A172 (cell line): Measurements from ENCODE around the gene UTP15. TPM values are rescaled to one million over a fixed set of nuclear protein-coding genes. Genes with fewer than 3 reads are reported as not detected.

Experiments used
- DNase-seq: peaks from one replicate; pipeline ENCODE4 v3.0.0-alpha.2; 2015; ENCODE audit warnings: low spot score
- total RNA-seq: library from RNA; depleted of rRNA; stranded (reverse); fragments of >200 nt; shearing (Covaris generic); gene quantifications from 2 replicates; pipeline ENCODE4 v1.2.3, GENCODE V29; 2014; rRNA removed

UTP15 gene
- total RNA-seq, 1 experiment from 2014 or later = 40.3 TPM

DNA sequence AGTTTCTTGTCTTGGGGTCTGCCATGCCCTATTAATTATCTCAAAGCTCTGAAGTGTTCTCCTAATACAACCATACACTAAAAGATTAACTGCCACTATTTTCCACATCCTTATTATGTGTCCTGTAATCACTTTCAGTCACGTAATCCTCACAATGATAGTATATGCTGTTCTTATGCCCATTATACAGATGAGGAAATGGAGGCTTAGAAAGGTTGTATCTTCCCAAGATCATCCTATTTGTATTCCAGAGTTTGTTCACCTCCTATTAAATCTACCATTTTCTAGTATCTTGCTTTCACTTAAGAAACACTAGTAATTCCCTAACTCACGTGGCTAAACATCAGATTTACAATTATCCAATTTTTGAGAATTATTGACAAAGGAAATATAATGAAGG is 57.5 kb downstream of the UTP15 start:
- no peak for DNase-seq

DNA sequence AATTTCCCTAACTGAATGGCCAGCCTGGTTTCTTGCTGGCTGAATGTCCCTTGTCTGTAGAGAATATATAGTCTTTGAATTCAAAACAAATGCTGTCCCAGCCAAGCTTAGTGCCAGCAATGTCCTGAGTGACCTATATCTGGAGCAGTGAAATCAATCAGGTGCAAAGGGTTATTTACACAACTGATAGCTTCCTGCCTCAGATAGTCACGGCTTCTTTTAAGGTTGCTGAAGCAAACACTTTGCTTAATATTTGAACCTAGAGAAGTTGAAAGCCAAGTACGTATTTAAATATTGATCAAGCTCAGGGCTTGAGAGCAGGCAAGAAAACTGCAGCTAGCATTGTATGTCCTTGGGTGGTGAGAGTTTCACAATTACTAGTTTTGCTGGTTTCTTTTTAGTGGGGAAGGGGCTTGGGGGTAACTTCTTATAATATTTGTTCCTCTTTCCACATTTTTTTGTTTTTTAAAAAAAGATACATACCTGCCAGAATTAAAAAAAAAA is 58.4 kb downstream of the UTP15 start:
- no peak for DNase-seq

DNA sequence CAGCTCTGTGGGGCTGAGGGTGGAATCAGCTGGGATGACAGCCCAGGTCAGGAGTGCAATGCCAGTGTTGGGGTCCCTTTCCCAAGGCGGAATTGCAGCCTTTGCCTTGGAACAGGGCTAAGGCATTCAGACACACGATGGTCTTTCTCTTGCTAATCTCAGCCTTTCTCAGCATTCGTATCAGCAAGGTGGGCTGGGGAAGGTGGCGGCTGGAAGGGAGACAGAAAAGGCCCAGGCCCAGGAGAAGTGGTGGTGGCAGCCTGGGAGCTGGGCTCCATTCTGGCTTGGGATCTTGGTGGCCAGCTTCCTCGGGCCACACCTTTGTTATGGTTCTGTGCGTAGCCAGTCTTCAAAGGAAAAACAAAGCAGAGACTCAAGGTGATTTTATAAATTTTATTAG is 59.3 kb downstream of the UTP15 start:
- no peak for DNase-seq

DNA sequence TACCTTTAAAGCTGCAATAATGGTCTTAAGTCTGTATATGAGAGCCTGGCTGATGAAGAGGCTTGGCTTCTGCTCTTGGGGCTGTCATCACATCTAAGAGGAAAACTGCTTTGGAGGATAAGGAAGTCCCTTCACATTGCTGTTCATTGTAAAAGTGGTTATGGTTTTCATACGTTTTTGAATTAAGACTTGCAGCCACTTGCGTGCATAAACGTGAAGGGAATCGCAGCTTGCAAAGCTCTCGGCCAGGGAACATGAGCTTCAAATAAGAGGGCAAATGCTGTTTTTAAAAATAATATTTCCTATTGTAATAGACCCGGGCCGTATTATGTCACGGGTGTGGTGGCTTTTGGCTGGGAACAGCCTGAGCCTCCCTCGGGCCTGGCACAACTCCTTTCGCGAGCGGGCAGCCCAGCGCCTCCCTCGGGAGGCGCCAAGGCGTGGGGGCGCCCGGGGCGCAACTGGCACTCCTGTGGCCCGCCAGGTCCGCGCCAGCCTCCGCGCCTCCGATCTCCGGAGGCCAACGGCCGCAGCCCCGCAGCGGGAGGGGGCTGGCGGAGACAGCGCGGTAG is 59.9 kb downstream of the UTP15 start:
- no peak for DNase-seq

DNA sequence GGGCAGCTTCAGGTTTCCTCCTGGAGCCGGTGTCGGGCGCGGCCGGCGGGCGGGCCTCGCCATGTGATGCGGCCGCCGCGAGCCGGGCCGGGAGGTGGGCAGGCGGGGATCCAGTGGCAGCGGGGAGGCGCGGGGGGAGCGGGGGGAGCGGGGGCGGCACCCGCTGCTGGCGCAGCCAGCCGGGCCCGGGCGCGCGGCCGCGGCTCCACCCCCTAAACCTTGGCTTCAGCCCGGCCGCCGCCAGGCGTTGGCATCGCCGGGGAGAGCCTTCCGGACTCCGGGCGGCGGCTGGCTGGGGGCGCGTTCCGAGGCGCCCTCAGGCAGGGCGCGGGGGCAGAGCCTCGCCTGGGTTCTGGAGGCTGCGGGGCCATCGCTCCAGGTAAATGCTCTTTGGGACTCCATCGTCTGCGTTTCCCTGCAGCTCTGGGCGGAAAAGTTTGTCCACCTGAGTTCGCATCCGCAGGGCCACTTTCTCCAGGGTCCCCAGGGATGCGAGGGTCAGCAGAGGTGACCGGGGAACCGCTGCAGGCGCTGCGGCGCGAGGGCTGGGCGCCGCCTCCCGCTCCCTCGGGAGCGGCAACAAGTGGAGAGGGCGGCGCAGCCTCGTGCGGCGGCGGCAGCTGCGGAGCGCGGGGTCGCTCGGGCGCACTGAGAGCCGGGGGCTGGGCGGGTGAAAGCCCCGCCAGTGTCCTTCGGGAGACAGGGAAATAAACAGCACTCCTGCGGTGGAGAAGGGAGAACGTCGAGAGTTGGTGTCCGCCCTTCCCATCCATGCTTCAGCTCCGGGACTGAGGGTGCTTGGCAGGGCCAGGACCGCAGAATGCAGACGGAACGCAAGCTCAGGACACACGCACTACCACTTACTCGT is 60.6 kb downstream of the UTP15 start, which contains the start of gene ARHGEF28:
Gene ARHGEF28 (plus strand): TSS at position 253 of the 868 bp plus-strand sequence. CDS start 58,656 bp downstream, outside the sequence.
- DNase-seq = peak; percentile 60

DNA sequence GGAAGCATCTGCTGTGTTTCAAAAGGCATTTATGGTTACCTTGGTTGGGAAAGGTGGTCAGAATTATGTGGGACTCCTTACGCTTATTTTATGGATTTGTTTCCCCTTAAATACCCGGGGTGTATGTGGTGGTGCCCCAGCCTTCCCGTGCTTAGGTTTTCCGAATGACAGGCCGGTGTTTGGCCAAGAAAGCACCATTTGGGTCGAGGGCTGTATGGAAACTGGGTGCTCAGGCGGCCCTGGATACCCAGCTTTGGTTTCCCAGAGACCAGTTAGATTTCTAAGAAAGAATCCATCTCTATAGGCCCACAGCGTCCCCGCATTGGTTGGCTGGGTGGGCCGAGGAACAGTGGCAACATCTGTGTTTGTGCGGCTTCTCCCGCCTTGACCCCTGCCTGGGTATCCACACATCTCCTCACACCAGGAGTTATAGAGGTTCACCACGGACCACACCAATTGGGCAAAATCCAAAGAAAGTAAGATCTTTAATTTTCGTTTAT is 61.3 kb downstream of the UTP15 start:
- DNase-seq = no peak

DNA sequence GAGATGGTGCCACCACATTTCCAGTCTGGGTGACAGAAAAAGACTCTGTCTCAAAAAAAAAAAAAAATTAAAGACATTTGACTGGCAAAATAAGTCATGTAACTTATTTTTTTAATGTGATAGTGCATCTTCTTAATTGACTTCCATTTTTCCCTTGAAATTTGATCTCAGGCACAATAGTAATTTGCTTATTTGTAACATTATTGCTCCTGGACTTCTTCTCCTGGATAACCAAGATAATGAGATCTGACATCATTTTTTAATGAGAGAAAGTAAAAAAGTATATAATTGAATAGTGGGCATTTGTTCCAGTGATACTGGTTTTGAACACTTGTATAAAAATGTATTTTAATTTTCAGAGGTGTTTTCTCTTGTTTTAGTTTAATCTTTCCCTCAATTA is 63.9 kb downstream of the UTP15 start:
- no peak for DNase-seq

DNA sequence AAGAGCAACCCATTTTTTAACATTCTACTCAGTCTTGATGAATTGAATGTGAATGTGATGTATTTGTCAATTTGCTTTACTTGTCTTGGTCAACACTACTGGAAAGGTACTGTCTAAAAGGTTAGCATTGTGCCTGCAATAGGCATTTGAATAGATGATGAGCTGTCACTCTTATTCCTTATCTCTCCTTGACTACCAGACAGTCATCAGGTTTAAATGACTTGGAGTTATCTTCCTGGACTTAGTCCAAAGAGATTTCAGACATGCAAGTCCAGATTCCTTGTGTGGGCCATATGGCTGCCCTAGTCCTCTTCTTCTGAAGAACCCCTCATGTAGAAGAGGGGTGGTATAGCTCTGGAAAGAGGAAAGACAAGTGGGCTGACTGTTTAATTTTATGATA is 65.2 kb downstream of the UTP15 start:
- no peak for DNase-seq

DNA sequence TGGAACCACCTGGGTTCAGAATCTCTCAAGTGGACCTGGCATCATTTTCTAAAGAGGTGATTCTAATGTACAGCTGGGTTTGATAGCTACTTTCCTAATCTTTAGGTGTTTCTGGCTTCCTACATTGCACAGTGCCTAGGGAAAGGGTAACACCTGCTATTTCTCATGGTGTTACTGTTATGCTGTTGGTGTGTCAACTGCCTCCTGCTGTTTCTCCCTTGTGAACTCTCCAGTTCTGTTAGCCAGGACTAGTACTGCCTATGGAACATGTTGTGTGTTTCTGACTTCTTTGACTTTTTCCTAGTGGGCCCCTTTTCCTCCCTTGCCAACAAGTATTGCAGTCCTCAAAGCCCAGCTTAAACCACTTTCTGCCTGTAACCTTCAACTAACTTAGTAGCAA is 66.0 kb downstream of the UTP15 start:
- DNase-seq = no peak

Other genes with a start within 250 kb of the UTP15 start
- gene FOXD1, start 117.0 kb upstream of the UTP15 start, total RNA-seq = 12.9 and 24.6 TPM in 2 replicates
- gene BTF3, start 67.3 kb upstream of the UTP15 start, total RNA-seq = 576 and 868 TPM in 2 replicates
- 21.0 and 41.5 TPM in 2 replicates for gene ANKRA2, start 104 bp upstream of the UTP15 start, total RNA-seq
- 15.7 and 15.9 TPM in 2 replicates for gene ARHGEF28, start 60.5 kb downstream of the UTP15 start, total RNA-seq